ENCODE data around the gene NDUFB1.

The NDUFB1 gene

GRCh38 chr14:92122761-92123160 lies 1.3 kb upstream of the NDUFB1 start:
- TF ChIP-seq CTCF (IDR thresholded peaks at IDR 0.05; ENCODE audit: low read depth, low read length, missing control alignments), result no peak
- H3K27me3 ChIP-seq (replicated peaks), result no peaks in the 10 kb centered on the region
- H3K27ac ChIP-seq, result peak overlapping the region; percentile 89
- in situ Hi-C loops (cut with HindIII; ENCODE audit: low pct_ligation_motif_present, low sequenced_read_pairs), result no loop called here
- peaks cover 8% of the 10 kb centered on the region for H3K36me3 ChIP-seq (replicated peaks)
- peak overlapping the region; percentile 96 for H3K4me3 ChIP-seq (ENCODE audit: low read depth, low read length)
- no peak for DNase-seq

- peak; percentile 18 for DNase-seq
- in situ Hi-C loops (cut with HindIII; ENCODE audit: low pct_ligation_motif_present, low sequenced_read_pairs), result no loop called here
- peak overlapping the region; percentile 96 for H3K4me3 ChIP-seq (ENCODE audit: low read depth, low read length)
- no peak for TF ChIP-seq CTCF (IDR thresholded peaks at IDR 0.05; ENCODE audit: low read depth, low read length, missing control alignments)
- no peaks in the 10 kb centered on the region for H3K27me3 ChIP-seq (replicated peaks)
- peak overlapping the region; percentile 89 for H3K27ac ChIP-seq
- peaks cover 5% of the 10 kb centered on the region for H3K36me3 ChIP-seq (replicated peaks)
Measured at GRCh38 chr14:92122351-92122677, 808 bp upstream of the NDUFB1 start.

- TF ChIP-seq CTCF (IDR thresholded peaks at IDR 0.05; ENCODE audit: low read depth, low read length, missing control alignments), result no peak
- Histone ChIP-seq H3K4me3 (ENCODE audit: low read depth, low read length) (peak overlapping the region; percentile 96), H3K27ac (peak overlapping the region; percentile 89), H3K27me3 (replicated peaks) (no peaks in the 10 kb centered on the region), H3K36me3 (replicated peaks) (peaks cover 2% of the 10 kb centered on the region)
- peak; percentile 22 for DNase-seq
- in situ Hi-C loops (cut with HindIII; ENCODE audit: low pct_ligation_motif_present, low sequenced_read_pairs), result no loop called here
Measured at GRCh38 chr14:92121207-92121669, 268 bp downstream of the NDUFB1 start.

GRCh38 chr14:92109490-92109889 lies 12.0 kb downstream of the NDUFB1 start:
- TF ChIP-seq CTCF (IDR thresholded peaks at IDR 0.05; ENCODE audit: low read depth, low read length, missing control alignments), result no peak
- in situ Hi-C loops (cut with HindIII; ENCODE audit: low pct_ligation_motif_present, low sequenced_read_pairs), result no loop called here
- H3K4me3 ChIP-seq (ENCODE audit: low read depth, low read length), result no peak overlapping the region
- H3K36me3 ChIP-seq (replicated peaks), result no peaks in the 10 kb centered on the region
- H3K27me3 ChIP-seq (replicated peaks), result no peaks in the 10 kb centered on the region
- H3K27ac ChIP-seq, result no peak overlapping the region
- DNase-seq, result no peak

GRCh38 chr14:92108345-92109254 lies 12.9 kb downstream of the NDUFB1 start:
- Histone ChIP-seq H3K36me3 (replicated peaks) (no peaks in the 10 kb centered on the region), H3K27me3 (replicated peaks) (no peaks in the 10 kb centered on the region), H3K27ac (no peak overlapping the region), H3K4me3 (ENCODE audit: low read depth, low read length) (no peak overlapping the region)
- no peak for TF ChIP-seq CTCF (IDR thresholded peaks at IDR 0.05; ENCODE audit: low read depth, low read length, missing control alignments)
- in situ Hi-C loops (cut with HindIII; ENCODE audit: low pct_ligation_motif_present, low sequenced_read_pairs), result no loop called here
- DNase-seq, result no peak

All from brain microvascular endothelial cell (primary cell).